HL-60/S4 treated with retinoic acid at 250 ng/mL for 4 days and 3 days (cell line): ENCODE measurements around the gene GABBR2.
"Not testable (repeated sequence)": the region's sequence is repeated elsewhere in the genome, so short reads cannot be mapped to it uniquely, and the experiment has no call there.

Experiments used
- in situ Hi-C: fragments of 300-500 bp; cut with MboI; formaldehyde crosslinking; loops from 2 replicates; pipeline ENCODE4 v1.7.0; 2022; ENCODE audit warnings: low sequenced_read_pairs

GABBR2 gene

DNA sequence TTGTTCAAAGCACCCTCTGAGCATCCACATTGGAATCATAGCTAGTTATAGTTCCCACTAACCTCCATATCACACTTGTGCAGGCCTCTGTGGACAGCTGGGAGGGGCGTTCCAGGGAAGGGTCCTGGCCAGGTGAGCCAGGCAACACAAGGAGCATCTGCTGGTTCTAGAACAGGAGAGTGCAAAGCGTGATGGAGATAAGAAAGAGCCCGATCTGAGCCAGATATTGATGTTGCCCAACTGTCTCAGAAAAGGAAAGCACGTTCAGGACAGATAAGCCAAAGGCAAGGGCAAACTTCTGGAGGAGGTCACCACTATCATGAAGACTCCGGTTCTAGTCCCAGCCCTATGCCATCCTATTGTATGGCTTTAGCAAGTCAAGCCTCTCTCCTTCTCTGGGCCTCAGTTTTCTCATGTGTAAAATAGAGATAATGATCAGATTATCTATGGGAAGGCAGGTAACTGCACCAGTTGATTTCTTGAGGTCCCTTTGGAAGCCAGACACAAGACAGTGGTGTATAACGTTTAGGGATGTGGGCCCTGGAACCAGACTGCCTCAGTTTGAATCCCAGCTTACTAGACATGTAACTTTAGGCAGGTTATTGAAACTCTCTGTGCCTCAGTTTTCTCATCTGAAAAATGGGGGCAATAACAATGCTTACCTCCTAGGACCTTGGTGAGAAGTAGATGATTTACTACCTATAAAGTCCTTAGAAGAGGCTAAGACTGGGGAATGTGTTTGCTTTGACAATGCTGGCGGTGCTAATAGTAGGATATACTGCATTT, 19.8 kb downstream of the GABBR2 start:
- in situ Hi-C loops: no loop called here

DNA sequence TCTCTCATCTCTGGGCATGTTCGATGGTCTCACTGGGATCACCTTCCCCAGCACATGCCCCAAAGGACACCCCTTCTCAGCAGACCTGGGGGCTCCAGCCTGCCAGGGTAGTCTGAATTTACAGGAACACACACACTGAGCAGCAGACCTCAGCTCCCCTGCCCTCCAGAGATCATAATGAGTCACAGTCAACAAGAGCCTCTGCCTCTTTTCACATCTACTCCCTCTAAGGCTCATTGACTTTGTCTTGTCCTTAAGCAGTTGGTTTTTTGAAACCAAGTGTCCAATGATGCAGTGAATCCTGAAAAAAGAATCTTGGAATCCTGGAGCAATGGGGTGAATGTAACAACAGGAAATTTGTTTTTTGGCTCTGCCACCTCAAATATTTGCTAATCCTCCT, 20.8 kb downstream of the GABBR2 start:
- in situ Hi-C loops: no loop called here

- in situ Hi-C loops: no loop called here
Observed at GRCh38 chr9:98686961-98687855, 21.5 kb downstream of the GABBR2 start.

GRCh38 chr9:98684816-98685215, 23.9 kb downstream of the GABBR2 start:
- in situ Hi-C loops: not testable (repeated sequence)

DNA sequence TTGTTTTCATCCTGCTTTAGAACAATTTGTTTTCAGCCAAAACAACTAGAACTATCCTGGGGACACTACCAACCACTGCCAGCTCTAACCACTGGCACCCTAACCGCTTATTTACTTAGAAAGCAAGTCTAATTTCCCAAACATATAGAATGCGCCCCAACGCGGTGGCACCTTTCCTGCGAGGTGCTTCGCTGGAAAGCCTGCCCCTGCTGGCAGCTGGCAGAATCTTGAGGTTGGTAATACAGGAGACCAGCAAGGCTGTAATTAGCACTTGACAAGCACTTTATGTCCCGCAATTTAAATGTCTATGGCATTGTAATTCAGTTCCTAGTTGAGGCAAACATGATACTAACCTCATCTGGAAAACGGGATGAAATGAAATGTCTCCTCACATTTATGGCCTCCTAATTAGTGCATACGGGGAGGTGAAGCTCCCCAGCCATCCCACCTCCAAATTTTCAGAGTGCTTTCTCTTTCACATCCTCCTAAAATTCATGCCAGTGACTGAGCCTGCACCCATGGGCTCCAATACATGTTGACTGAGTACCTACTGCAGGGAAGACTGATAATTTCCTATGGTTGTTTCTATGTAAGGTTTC, 30.4 kb downstream of the GABBR2 start:
- in situ Hi-C loops: no loop called here

DNA sequence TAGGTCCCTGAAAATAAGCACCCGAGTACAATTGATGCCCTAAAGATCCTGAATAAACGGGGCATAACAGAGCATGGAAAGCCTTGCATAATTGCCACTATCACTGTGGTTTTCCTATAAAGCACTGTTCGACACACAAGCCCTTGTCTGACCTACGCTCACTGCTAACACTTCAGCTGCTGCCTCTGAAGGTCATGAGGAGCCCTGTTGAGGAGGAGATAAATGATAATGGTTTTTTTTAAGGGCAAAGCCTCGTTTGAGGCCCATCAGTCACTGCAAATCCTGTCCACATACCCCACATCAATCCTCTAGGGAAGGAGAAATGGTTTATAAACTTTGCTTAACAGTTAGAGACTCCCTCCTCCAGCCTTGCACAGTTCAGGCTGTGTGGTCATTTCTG, 35.1 kb downstream of the GABBR2 start:
- in situ Hi-C loops: no loop called here

GRCh38 chr9:98667005-98667640, 41.6 kb downstream of the GABBR2 start:
- in situ Hi-C loops: no loop called here

DNA sequence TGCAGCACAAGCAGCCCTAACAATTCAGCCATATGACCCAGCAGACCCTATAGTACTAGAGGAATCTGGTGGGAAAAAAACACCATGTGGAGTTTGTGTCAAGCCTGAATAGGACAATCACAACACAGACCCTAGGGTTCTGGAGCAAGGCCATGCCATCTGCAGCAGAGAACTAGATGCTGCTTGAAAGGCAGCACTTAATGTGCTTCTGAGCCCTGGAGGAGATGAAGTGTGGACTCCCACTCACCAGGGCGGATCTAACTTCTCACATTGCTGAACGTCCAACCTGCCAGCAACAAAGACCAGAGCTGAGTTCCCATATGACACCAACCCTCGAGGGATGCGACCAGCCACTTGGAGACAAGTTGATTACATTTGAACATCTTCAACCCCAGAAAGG, 43.2 kb downstream of the GABBR2 start:
- in situ Hi-C loops: no loop called here

DNA sequence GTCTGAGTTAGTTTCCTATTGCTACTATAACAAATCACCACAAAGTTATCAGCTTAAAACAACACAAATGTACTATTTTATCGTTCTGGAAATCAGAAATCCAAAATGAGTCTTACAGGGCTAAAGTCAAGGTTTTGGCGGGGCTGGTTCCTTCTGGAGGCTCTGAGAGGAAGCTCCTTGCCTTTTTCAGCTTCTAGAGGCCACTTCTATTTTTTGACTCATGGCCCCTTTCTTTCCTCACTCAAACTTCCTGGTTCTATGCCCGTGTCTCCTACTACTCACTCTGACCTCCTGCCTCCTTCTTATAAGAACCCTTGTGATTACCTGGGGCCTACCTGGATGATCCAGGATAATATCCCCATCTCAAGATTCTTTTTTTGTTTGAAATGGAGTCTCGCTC, 48.2 kb downstream of the GABBR2 start:
- in situ Hi-C loops: no loop called here

GRCh38 chr9:98658951-98659351, 49.8 kb downstream of the GABBR2 start:
- in situ Hi-C loops: no loop called here

DNA sequence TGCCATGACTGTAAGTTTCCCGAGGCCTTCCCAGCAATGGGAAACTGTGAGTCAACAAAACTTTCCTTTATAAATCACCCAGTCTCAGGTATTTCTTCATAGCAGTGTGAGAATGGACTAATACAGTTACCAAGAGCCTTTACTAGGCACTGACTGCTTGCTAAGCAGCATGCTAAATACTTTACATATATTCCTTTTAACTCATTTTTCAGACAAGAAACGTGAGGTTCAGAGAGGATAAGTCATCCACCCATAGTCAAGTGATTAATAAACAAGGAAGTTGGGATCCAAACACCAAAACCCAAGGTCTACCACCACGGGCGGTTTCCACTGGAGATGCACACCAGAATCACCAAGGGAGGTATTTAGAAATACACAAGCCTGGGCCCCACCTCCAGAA, 50.8 kb downstream of the GABBR2 start:
- in situ Hi-C loops: no loop called here

- in situ Hi-C loops: no loop called here
Observed at GRCh38 chr9:98656511-98656910, 52.2 kb downstream of the GABBR2 start.

- in situ Hi-C loops: not testable (repeated sequence)
Observed at GRCh38 chr9:98655428-98655827, 53.3 kb downstream of the GABBR2 start.

GRCh38 chr9:98654247-98654646, 54.5 kb downstream of the GABBR2 start:
- in situ Hi-C loops: no loop called here

DNA sequence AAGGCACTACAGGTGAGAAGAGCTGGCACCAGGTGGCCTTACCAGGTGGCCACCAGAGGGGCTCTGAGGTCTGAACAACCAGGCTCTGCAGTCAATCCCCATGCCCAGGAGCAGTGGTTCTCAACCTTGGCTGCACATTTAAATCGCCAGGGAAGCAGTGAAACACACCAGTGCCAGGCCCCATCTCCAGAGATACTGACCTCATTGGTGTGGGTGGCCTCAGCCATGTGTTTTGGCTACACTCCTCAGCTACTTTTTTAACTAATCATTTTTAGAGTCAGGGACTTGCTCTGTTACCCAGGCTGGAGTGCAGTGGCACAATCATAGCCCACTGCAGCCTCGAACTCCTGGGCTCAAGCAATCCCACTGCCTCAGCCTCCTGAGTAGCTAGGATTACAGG, 56.0 kb downstream of the GABBR2 start:
- in situ Hi-C loops: no loop called here

DNA sequence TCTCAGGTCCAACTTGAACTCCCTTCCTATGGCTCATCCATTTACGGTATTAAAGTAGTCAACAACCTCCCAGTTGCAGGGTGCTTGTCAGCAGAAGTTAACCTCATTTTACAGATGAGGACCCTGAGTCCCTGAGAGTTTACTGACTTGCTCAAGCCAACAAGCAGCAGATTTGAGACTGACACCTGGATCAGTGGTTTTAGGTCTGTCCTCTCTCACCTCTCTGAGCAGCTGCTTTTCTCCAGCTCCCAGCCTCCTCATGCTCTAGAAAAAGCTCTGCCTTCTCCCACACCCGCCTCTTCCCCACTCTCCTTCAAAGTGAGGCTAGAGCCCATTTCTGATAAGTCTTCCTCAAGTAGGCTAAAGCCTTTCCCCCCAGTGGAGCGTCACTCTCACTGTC, 56.4 kb downstream of the GABBR2 start:
- in situ Hi-C loops: no loop called here

- in situ Hi-C loops: no loop called here
Observed at GRCh38 chr9:98647236-98647635, 61.5 kb downstream of the GABBR2 start.

GRCh38 chr9:98644011-98644410, 64.7 kb downstream of the GABBR2 start:
- in situ Hi-C loops: no loop called here

- in situ Hi-C loops: no loop called here
Observed at GRCh38 chr9:98642661-98643312, 65.9 kb downstream of the GABBR2 start.

GRCh38 chr9:98641695-98642094, 67.0 kb downstream of the GABBR2 start:
- in situ Hi-C loops: no loop called here

GRCh38 chr9:98640394-98640793, 68.3 kb downstream of the GABBR2 start:
- in situ Hi-C loops: no loop called here
